HepG2 (cell line): ENCODE results near the gene CSNK1D. TPM values are rescaled to one million over a fixed set of nuclear protein-coding genes. Genes with fewer than 3 reads are reported as not detected.
A peak's percentile ranks its signal among the peaks of the same experiment; 100 is the strongest.

Experiments used
- ATF4 ChIP-seq, 2 experiments: fragments of 450-650 bp in 1 of 2; sonication (generic) in 1 of 2; formaldehyde crosslinking; IDR thresholded peaks; 2 replicates each; pipeline versions ENCODE4 v1.5.0 to v1.8.0; 2020 to 2022; ENCODE audit warnings: mild to moderate bottlenecking in 1 of 2, missing genetic modification reagents in 1 of 2
- HDAC1 ChIP-seq: sonication (generic); formaldehyde crosslinking; IDR thresholded peaks from 2 replicates; pipeline ENCODE4 v1.5.1; 2020; ENCODE audit warnings: mild to moderate bottlenecking, missing genetic modification reagents
- HMGA1 ChIP-seq: sonication (generic); formaldehyde crosslinking; conservative IDR thresholded peaks from 2 replicates; pipeline ENCODE4 v1.4.0; 2020; ENCODE audit warnings: missing genetic modification reagents
- KAT2B ChIP-seq: fragments of 150-350 bp; IDR thresholded peaks from 2 replicates; pipeline ENCODE4 v1.6.1; 2014; ENCODE audit warnings: low read depth, low read length, borderline replicate concordance
- KMT2B ChIP-seq: IDR thresholded peaks from 2 replicates; pipeline ENCODE4 v1.6.1; 2016; ENCODE audit warnings: missing genetic modification reagents, missing compliant biosample characterization
- MEF2D ChIP-seq: sonication (generic); formaldehyde crosslinking; IDR thresholded peaks from 2 replicates; pipeline ENCODE4 v1.5.1; 2020; ENCODE audit warnings: mild to moderate bottlenecking, missing genetic modification reagents
- NCOA1 ChIP-seq: sonication (generic); formaldehyde crosslinking; IDR thresholded peaks from 2 replicates; pipeline ENCODE4 v1.9.0; 2021; ENCODE audit warnings: missing genetic modification reagents
- TCF12 ChIP-seq, 2 experiments: fragments of 450-650 bp in 1 of 2; sonication (generic) in 1 of 2; formaldehyde crosslinking in 1 of 2; IDR thresholded peaks; 2 replicates each; pipeline versions ENCODE4 v1.6.1 to v1.8.0; 2017 to 2022; ENCODE audit warnings: antibody characterized with exemption in 1 of 2, mild to moderate bottlenecking in 1 of 2, missing genetic modification reagents in 1 of 2, moderate library complexity in 1 of 2
- TCF7 ChIP-seq: sonication (generic); IDR thresholded peaks from 2 replicates; pipeline ENCODE4 v1.6.1; 2016; ENCODE audit warnings: antibody characterized with exemption, low read depth
- TFAP4 ChIP-seq: sonication (generic); IDR thresholded peaks from 2 replicates; pipeline ENCODE4 v1.6.1; 2016; ENCODE audit warnings: low read depth, borderline replicate concordance
- TRAFD1 ChIP-seq: sonication (generic); formaldehyde crosslinking; IDR thresholded peaks from 2 replicates; pipeline ENCODE4 v1.5.1; 2020; ENCODE audit warnings: missing genetic modification reagents, mild to moderate bottlenecking, borderline replicate concordance
- ZBTB42 ChIP-seq: sonication (generic); formaldehyde crosslinking; IDR thresholded peaks from 2 replicates; pipeline ENCODE4 v1.5.0; 2020; ENCODE audit warnings: mild to moderate bottlenecking, missing genetic modification reagents
- ZFY ChIP-seq: sonication (generic); formaldehyde crosslinking; IDR thresholded peaks from 2 replicates; pipeline ENCODE4 v1.4.0; 2020; ENCODE audit warnings: missing genetic modification reagents
- ZFYVE20 ChIP-seq: sonication (generic); formaldehyde crosslinking; IDR thresholded peaks from 2 replicates; pipeline ENCODE4 v1.8.0; 2023; ENCODE audit warnings: low read depth, mild to moderate bottlenecking, moderate library complexity, missing genetic modification reagents, borderline replicate concordance
- ZNF138 ChIP-seq: sonication (generic); formaldehyde crosslinking; IDR thresholded peaks from 2 replicates; pipeline ENCODE4 v1.5.0; 2020; ENCODE audit warnings: mild to moderate bottlenecking, low read depth, missing genetic modification reagents
- ZNF274 ChIP-seq: sonication (generic); formaldehyde crosslinking; IDR thresholded peaks from 2 replicates; pipeline ENCODE4 v1.5.1; 2020; ENCODE audit warnings: mild to moderate bottlenecking, missing genetic modification reagents
- ZNF280D ChIP-seq: sonication (generic); formaldehyde crosslinking; IDR thresholded peaks from 2 replicates; pipeline ENCODE4 v1.5.1; 2020; ENCODE audit warnings: mild to moderate bottlenecking, missing genetic modification reagents
- ZNF546 ChIP-seq: sonication (generic); formaldehyde crosslinking; conservative IDR thresholded peaks from 2 replicates; pipeline ENCODE4 v1.8.1; 2023; ENCODE audit warnings: mild to moderate bottlenecking, missing genetic modification reagents
- ZNF777 ChIP-seq: sonication (generic); formaldehyde crosslinking; IDR thresholded peaks from 2 replicates; pipeline ENCODE4 v1.4.0; 2020; ENCODE audit warnings: missing genetic modification reagents
- ZNF784 ChIP-seq: sonication (generic); formaldehyde crosslinking; IDR thresholded peaks from 2 replicates; pipeline ENCODE4 v1.5.1; 2020; ENCODE audit warnings: missing genetic modification reagents, mild to moderate bottlenecking, borderline replicate concordance
- ZNF790 ChIP-seq: sonication (generic); formaldehyde crosslinking; IDR thresholded peaks from 2 replicates; pipeline ENCODE4 v1.8.0; 2022; ENCODE audit warnings: missing genetic modification reagents, mild to moderate bottlenecking, borderline replicate concordance
- polyA plus RNA-seq, 8 experiments: library from polyadenylated mRNA; depleted of rRNA in 3 of 8; stranded (reverse) in 7 of 8; unstranded in 1 of 8; fragments of >200 nt; fragmentation: Illumina TruSeq in 4 of 8; extraction: Trizol in 4 of 8; gene quantifications; 2 replicates each; pipeline versions ENCODE4 v1.2.1 to v1.2.3, GENCODE V29; 2011 to 2016; ENCODE audit warnings: low read depth in 4 of 8, missing spikeins in 1 of 8, mixed read lengths in 1 of 8; ENCODE audit not compliant: insufficient read depth in 1 of 8
- total RNA-seq, 5 experiments: library from RNA; depleted of rRNA; stranded (reverse); fragments of >200 nt; fragmentation: Illumina TruSeq; extraction: Trizol; gene quantifications; 2 replicates each; pipeline ENCODE4 v1.2.3, GENCODE V29; 2016; ENCODE audit warnings: low read depth in 1 of 5

Gene CSNK1D
- total and polyA plus RNA-seq, 2 of the 13 experiments (the other 11 are each of a cell fraction or from before 2014, with no cell fraction given) = 31.5 to 128 TPM

- TF ChIP-seq ZNF784 (CRISPR knock-in tag) = no peak
- TF ChIP-seq NCOA1 (CRISPR knock-in tag) = no peak
- peak; percentile 93 for TF ChIP-seq ZBTB42 (CRISPR knock-in tag)
- 0 out of 2 replicates have a peak, but pooled peaks have one; percentile 36 for TF ChIP-seq KMT2B (CRISPR knock-in tag)
- TF ChIP-seq TRAFD1 (CRISPR knock-in tag) = no peak
- TF ChIP-seq ZNF777 = no peak; the same call in 1 of the 2 replicates
- TF ChIP-seq TCF12 (IDR thresholded peaks at IDR 0.05) = no peak
- TF ChIP-seq TCF12 (CRISPR knock-in tag; IDR thresholded peaks at IDR 0.05) = no peak
- no peak for TF ChIP-seq TCF7
- TF ChIP-seq HMGA1 (CRISPR knock-in tag) = no peak
- TF ChIP-seq ZFYVE20 (CRISPR knock-in tag) = no peak
- TF ChIP-seq MEF2D (CRISPR knock-in tag) = no peak
- peak; percentile 38; the same call in 1 of the 2 replicates for TF ChIP-seq HDAC1 (CRISPR knock-in tag)
- 0 out of 2 replicates have a peak, but pooled peaks have one; percentile 14 for TF ChIP-seq ZNF280D (CRISPR knock-in tag)
- no peak for TF ChIP-seq KAT2B
- no peak for TF ChIP-seq ZNF138 (CRISPR knock-in tag)
- peak; percentile 70 for TF ChIP-seq ZFY (CRISPR knock-in tag)
- no peak; the same call in 1 of the 2 replicates for TF ChIP-seq ZNF274 (CRISPR knock-in tag)
- TF ChIP-seq ATF4 (CRISPR knock-in tag; IDR thresholded peaks at IDR 0.05) = 0 out of 4 replicates have a peak, but pooled peaks of 1 of the 2 experiments have one; percentile 16
- TF ChIP-seq ZNF790 (CRISPR knock-in tag) = no peak
- peak; percentile 85; the same call in 1 of the 2 replicates for TF ChIP-seq TFAP4
- 0 out of 2 replicates have a peak, but pooled peaks have one; percentile 61 for TF ChIP-seq ZNF546
Measured at GRCh38 chr17:82216301-82217119, 57.0 kb downstream of the CSNK1D start (continued).
